NCI-H2107 (cell line): ENCODE data around the gene ADORA2A.

ENCODE experiments used
- DNase-seq: peaks from one replicate; lab custom pipeline; 2025; lab: John Stamatoyannopoulos, UW

Gene ADORA2A

GRCh38 chr22:24453853-24454252 lies 26.5 kb downstream of the ADORA2A start:
- no peak for DNase-seq

- no peak for DNase-seq
Observed at GRCh38 chr22:24455039-24455438, 27.6 kb downstream of the ADORA2A start.

- no peak for DNase-seq
Observed at GRCh38 chr22:24455751-24456426, 28.5 kb downstream of the ADORA2A start.

GRCh38 chr22:24457894-24458420 lies 30.6 kb downstream of the ADORA2A start:
- DNase-seq, result no peak

GRCh38 chr22:24459911-24460310 lies 32.5 kb downstream of the ADORA2A start:
- DNase-seq, result no peak

DNA sequence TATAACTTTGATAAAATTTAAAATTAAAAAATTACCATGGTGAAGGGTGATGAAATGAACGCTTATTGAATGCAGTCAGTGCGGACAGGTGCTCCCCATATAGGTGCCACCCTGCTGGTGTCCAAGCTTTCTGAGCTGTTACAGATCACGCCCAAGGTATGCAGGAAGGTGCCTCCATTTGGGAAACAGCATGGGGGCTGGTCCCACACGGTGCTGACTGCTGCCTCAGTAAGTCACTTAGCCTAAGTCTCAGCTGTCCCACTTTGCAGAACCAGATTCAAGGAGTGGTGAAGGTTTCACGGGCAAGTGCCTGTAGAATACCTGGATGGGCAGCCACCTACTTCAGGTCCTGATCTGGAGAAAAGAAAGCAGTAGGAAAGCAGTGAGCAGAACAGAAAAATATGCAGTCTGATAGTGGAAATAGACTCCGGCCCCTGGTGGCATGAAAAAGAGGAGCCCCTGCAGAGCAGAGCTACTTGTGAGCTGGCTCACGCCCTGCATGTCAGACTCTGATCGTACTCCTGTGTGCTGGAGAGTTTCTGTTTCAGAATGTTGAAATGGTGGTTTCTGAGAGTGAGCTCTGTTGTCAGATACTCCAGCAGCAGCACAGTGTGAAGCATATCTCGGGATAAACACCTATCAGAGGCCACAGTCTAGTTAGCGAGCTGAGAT lies 33.2 kb downstream of the ADORA2A start:
- DNase-seq, result no peak

- no peak for DNase-seq
Observed at GRCh38 chr22:24463071-24463760, 35.8 kb downstream of the ADORA2A start.

GRCh38 chr22:24465566-24465965 lies 38.2 kb downstream of the ADORA2A start:
- DNase-seq, result no peak

GRCh38 chr22:24465975-24466374 lies 38.6 kb downstream of the ADORA2A start:
- no peak for DNase-seq

GRCh38 chr22:24466716-24467328 lies 39.4 kb downstream of the ADORA2A start:
- no peak for DNase-seq

DNA sequence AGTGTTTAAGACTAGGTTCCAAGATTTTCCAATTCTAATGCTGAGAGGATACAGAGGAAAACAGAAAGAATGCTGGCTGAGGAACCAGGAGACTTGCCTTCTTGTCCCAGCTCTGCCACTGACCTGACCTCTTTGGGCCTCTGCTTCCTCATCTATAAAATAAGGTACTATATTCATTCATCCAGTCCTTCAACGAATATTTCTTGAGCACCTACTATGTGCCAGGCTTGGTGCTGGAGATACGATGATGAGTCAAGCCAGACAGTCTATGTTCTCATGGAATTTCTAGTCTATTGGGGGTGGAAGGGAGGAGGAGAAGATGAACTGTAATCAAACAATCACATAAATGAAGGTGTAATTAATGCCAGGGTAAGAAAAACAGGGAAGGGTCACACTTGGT lies 39.9 kb downstream of the ADORA2A start:
- no peak for DNase-seq

DNA sequence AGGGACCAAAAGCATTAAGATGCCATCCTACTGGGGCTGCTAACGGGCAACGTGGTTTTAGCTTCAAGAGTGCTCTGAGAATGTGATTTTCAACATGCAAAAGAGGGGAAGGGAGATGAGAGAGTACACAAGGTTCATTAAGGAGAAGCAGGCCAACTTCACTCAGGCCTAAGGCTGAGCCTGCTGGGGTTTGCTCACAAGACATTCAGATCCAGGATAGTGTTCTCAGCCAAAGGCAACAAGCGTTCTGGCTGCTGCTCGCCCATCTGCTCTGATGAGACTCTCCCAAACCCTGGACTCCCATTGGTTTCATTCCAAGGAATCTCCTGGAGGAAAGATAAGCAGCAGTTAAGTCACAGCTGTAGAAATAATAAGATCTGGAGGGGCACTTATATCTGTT lies 44.2 kb downstream of the ADORA2A start:
- DNase-seq, result no peak

DNA sequence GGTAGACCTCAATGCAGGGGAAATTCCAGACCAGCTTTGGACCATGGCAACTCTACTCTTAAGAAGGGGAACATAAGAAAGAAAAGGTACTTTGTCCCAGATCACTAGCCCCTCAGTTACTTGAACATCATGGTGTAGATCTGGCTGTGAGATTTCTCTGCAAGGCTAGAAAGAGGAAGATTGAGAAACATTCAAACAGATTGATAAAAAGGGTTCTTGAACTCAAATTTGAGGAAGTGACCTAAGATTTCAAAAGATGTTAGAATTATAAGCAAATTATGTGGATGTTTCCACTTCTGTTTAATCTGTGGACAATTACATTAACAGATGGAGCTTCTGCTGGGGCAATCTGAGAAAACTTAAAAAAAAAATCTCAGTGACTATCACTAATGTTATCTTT lies 45.9 kb downstream of the ADORA2A start:
- no peak for DNase-seq

- DNase-seq, result no peak
Observed at GRCh38 chr22:24474221-24474620, 46.8 kb downstream of the ADORA2A start.

GRCh38 chr22:24474649-24475255 lies 47.4 kb downstream of the ADORA2A start:
- no peak for DNase-seq

DNA sequence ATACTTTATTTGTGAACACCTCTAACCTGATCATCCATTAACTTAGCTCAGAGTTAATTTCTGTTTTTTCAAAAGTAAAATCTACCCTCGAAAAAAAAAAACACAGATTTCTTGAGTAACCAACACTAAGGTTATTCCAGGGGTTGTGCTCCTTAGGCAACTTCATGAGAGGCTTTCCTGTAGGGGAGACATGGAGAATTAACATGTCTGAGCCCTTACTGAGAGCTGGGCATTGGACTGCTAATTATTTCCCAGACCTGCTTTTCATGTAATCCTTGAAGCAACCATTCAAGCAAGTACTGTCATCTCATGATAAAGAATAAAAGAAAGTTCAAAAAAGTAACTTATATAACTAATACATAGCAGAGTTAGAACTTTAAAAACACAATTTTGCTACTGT lies 54.2 kb downstream of the ADORA2A start:
- DNase-seq, result no peak

GRCh38 chr22:24482575-24482974 lies 55.2 kb downstream of the ADORA2A start:
- no peak for DNase-seq

- no peak for DNase-seq
Observed at GRCh38 chr22:24482998-24483397, 55.6 kb downstream of the ADORA2A start.

GRCh38 chr22:24483976-24484545 lies 56.7 kb downstream of the ADORA2A start:
- no peak for DNase-seq

DNA sequence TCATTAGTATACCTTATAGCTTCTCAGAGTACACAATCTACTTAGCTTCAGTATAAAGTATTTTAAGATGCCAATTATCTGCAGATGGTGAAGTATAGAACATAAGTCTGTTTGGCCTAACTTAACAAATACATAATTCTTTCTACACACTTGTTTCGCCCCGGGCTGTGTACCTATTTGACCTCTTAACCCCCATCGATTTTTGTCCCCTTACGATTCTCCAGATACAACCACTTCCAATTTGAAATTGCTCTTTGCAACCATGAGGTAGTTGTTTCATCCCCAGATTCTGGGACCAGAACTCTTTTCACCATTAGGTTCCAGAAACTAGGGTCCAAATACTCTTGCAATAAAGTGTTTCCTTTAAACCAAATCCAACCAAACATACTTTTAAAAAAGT lies 57.8 kb downstream of the ADORA2A start:
- no peak for DNase-seq

GRCh38 chr22:24485608-24486007 lies 58.2 kb downstream of the ADORA2A start:
- DNase-seq, result no peak

DNA sequence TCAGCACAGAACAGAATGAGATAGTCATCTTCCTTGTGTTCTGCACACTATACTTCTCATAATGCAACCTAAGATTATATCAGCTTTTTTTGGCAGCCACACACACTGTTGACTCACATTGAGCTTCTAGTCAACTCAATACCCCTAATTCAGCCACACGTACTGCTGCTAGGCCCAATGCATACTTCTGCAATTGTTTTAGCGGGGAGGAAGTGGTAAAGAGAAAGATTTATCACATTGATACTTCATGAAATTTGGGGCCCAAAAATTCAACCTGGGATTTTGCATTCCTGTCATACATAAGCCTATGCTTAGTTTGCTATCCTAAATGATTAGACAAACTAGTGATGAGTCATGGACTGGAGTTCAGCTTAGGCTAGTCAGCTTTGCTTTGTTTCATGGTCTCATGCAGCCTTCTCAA lies 59.1 kb downstream of the ADORA2A start:
- DNase-seq, result no peak
